ENCODE data around the gene CDC42EP4. TPM values are rescaled to one million over a fixed set of nuclear protein-coding genes. Genes with fewer than 3 reads are reported as not detected.

CDC42EP4 gene
- total and polyA plus RNA-seq, 10 donors, result 7.9 to 69.6 (median 43.3) TPM

GRCh38 chr17:73343739-73344454, 32.1 kb upstream of the CDC42EP4 start:
- intact Hi-C loops (cut with DNase I; ENCODE audit: low total_unique reads), result no loop called here
- DNase-seq, result no peak
- no peaks in the 10 kb centered on the region for H3K9me3 ChIP-seq
- H3K27me3 ChIP-seq (replicated peaks in 1 of 7), result peaks cover 0 to 16% (median 0%) of the 10 kb centered on the region in 7 donors
- H3K4me3 ChIP-seq, result no peak overlapping the region
- peaks cover 0 to 35% (median 8%) of the 10 kb centered on the region in 6 donors for H3K4me1 ChIP-seq
- TF ChIP-seq POLR2A (IDR thresholded peaks at IDR 0.05) (no peak), CTCF (IDR thresholded peaks at IDR 0.05 in 8 of 11, conservative IDR thresholded peaks at IDR 0.05 in 3 of 11) (no peak), POLR2AphosphoS5 (IDR thresholded peaks at IDR 0.05) (no peak)
- peak overlapping the region in 6 of 8 donors; percentile 51 to 75 (median 66) for H3K27ac ChIP-seq
- no peaks in the 10 kb centered on the region for H3K36me3 ChIP-seq
- 65 to 80% (median 71%) methylated on average over 11 of the region's 11 CpGs for WGBS, 5 donors

DNA sequence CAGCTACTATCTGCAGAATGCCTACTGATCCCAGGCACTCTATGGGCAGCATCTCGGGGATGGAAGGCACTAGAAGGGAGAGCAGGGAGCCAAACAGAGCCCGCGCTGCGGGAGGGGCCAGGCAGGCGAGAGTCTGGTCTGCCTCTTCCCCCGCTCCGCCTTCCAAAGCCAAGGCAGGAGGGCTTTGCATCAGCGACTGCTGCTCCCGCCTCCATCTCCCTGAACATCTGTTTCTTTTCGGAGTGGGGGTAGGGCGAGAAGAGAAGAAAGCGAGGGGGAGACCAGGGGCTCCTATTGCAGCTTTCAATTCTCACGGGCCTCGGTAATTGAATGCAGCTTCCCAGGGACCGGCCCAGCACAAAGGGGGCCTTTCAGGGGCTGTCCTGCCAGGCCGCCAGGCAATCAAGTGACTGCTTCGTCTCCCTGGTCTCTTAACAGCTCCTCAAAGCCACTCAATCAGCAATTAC, 31.4 kb upstream of the CDC42EP4 start:
- DNase-seq, result no peak

DNA sequence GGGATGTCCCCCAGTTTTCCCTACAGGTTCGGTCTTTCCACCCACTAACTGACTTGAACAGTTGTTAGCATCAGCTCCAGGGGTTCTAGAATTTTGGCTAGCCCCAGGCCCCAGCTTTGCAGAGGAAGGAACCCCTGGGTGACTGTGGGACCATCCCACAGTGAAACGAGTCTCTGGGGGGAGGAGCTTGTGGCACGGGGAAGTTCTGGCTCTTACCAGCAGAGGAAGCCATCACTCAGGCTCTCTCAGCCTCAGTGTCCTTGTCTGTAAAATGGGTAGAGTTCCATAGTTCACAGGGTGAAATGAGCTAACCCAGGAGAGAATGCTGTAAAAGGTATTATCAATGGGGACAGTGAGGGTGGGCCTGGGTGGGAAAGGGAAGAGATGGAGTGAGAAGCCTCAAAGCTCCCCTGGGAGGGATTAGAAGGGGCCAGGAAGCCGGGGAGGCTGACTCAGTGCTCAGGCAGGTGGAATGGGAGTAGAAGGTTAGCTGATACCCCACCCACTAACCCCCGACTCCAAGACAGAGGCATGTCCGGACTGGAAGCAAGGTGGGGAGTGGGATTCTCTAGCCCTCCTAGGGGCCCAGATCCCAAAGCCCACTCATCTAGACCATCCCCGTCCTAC, 30.9 kb upstream of the CDC42EP4 start:
- H3K4me1 ChIP-seq, result peaks cover 0 to 29% (median 3%) of the 10 kb centered on the region in 6 donors
- TF ChIP-seq POLR2AphosphoS5 (IDR thresholded peaks at IDR 0.05) (no peak), POLR2A (IDR thresholded peaks at IDR 0.05) (no peak), CTCF (IDR thresholded peaks at IDR 0.05 in 8 of 11, conservative IDR thresholded peaks at IDR 0.05 in 3 of 11) (no peak)
- H3K36me3 ChIP-seq, result no peaks in the 10 kb centered on the region
- WGBS, 5 donors, result 40 to 77% (median 52%) methylated on average over 6 to 7 of the region's 7 CpGs
- DNase-seq, result no peak
- no peaks in the 10 kb centered on the region for H3K9me3 ChIP-seq
- intact Hi-C loops (cut with DNase I; ENCODE audit: low total_unique reads), result no loop called here
- H3K27ac ChIP-seq, result peak overlapping the region in 7 of 8 donors; percentile 46 to 75 (median 63)
- peaks cover 0 to 16% (median 0%) of the 10 kb centered on the region in 7 donors for H3K27me3 ChIP-seq (replicated peaks in 1 of 7)
- no peak overlapping the region for H3K4me3 ChIP-seq

More for the DNA sequence above, 31.4 kb upstream of the CDC42EP4 start:
- Histone ChIP-seq H3K9me3 (no peaks in the 10 kb centered on the region), H3K4me3 (no peak overlapping the region), H3K4me1 (peaks cover 0 to 35% (median 4%) of the 10 kb centered on the region in 6 donors), H3K27me3 (replicated peaks in 1 of 7) (peaks cover 0 to 16% (median 0%) of the 10 kb centered on the region in 7 donors), H3K36me3 (no peaks in the 10 kb centered on the region), H3K27ac (peak overlapping the region in 7 of 8 donors; percentile 9 to 75 (median 63))
- no peak for TF ChIP-seq POLR2A (IDR thresholded peaks at IDR 0.05)
- TF ChIP-seq POLR2AphosphoS5 (IDR thresholded peaks at IDR 0.05), result peak in 2 of 3 donors; percentile 61 to 64
- 60 to 85% (median 70%) methylated on average over 12 to 17 of the region's 17 CpGs for WGBS, 5 donors
- intact Hi-C loops (cut with DNase I; ENCODE audit: low total_unique reads), result no loop called here

- intact Hi-C loops (cut with DNase I; ENCODE audit: low total_unique reads), result no loop called here
- Histone ChIP-seq H3K9me3 (no peaks in the 10 kb centered on the region), H3K4me1 (peaks cover 0 to 24% (median 3%) of the 10 kb centered on the region in 6 donors), H3K4me3 (no peak overlapping the region), H3K27me3 (replicated peaks in 1 of 7) (peaks cover 0 to 16% (median 0%) of the 10 kb centered on the region in 7 donors), H3K36me3 (no peaks in the 10 kb centered on the region), H3K27ac (peak overlapping the region in 7 of 8 donors; percentile 46 to 75 (median 63))
- WGBS, 5 donors, result 59 to 72% (median 63%) methylated on average over 12 of the region's 12 CpGs
- no peak for DNase-seq
- peak; percentile 47 to 65 (median 57) for TF ChIP-seq POLR2AphosphoS5 (IDR thresholded peaks at IDR 0.05)
- no peak for TF ChIP-seq CTCF (IDR thresholded peaks at IDR 0.05 in 8 of 11, conservative IDR thresholded peaks at IDR 0.05 in 3 of 11)
- no peak for TF ChIP-seq POLR2A (IDR thresholded peaks at IDR 0.05)
These were observed 30.3 kb upstream of the CDC42EP4 start for GRCh38 chr17:73342050-73342522.
